Loucy (cell line): ENCODE data around the gene NCK1.

ENCODE experiments used
- H2AFZ ChIP-seq: fragments of 200-600 bp; sonication (generic); 2 replicates; pipeline ENCODE4 v1.6.0; 2016; ENCODE audit warnings: antibody characterized with exemption, mild to moderate bottlenecking, low read length, moderate library complexity
- H3F3A ChIP-seq: fragments of 200-600 bp; 2 replicates; pipeline ENCODE4 v1.6.0; 2016; ENCODE audit warnings: antibody characterized with exemption, low read depth, mild to moderate bottlenecking
- H3K27me3 ChIP-seq: fragments of 200-600 bp; sonication (generic); 2 replicates; pipeline ENCODE4 v1.6.1; 2014; ENCODE audit warnings: low read length, mild to moderate bottlenecking; ENCODE audit not compliant: insufficient read depth, poor library complexity, severe bottlenecking
- H3K36me3 ChIP-seq: fragments of 200-600 bp; sonication (generic); 2 replicates; pipeline ENCODE4 v1.6.1; 2016; ENCODE audit warnings: low read length; ENCODE audit not compliant: insufficient read depth
- H3K4me1 ChIP-seq: fragments of 200-600 bp; sonication (generic); 2 replicates; pipeline ENCODE4 v1.5.1; 2014; ENCODE audit warnings: low read length, mild to moderate bottlenecking; ENCODE audit not compliant: insufficient read depth, poor library complexity, severe bottlenecking
- H3K4me2 ChIP-seq: fragments of 200-600 bp; sonication (generic); 2 replicates; pipeline ENCODE4 v1.6.0; 2014; ENCODE audit warnings: antibody characterized with exemption, low read length, low read depth, mild to moderate bottlenecking; ENCODE audit not compliant: poor library complexity, severe bottlenecking
- H3K4me3 ChIP-seq: fragments of 200-600 bp; sonication (generic); 2 replicates; pipeline ENCODE4 v1.5.1; 2014; ENCODE audit warnings: low read length, mild to moderate bottlenecking, mixed read lengths; ENCODE audit not compliant: poor library complexity, severe bottlenecking
- H3K79me2 ChIP-seq: fragments of 200-600 bp; sonication (generic); 2 replicates; pipeline ENCODE4 v1.6.1; 2014; ENCODE audit warnings: low read length; ENCODE audit not compliant: insufficient read depth
- H3K9ac ChIP-seq: fragments of 200-600 bp; sonication (generic); 2 replicates; pipeline ENCODE4 v1.6.0; 2014; ENCODE audit warnings: mild to moderate bottlenecking, low read depth, low read length, moderate library complexity; ENCODE audit not compliant: poor library complexity, severe bottlenecking
- H3K9me2 ChIP-seq: fragments of 200-600 bp; sonication (generic); replicated peaks from 2 replicates; pipeline ENCODE4 v1.6.1; 2016; ENCODE audit warnings: low read depth, low read length, mixed read lengths
- H3K9me3 ChIP-seq: fragments of 200-600 bp; sonication (generic); 2 replicates; pipeline ENCODE4 v1.6.1; 2014; ENCODE audit warnings: mild to moderate bottlenecking, antibody characterized with exemption, low read length, low read depth; ENCODE audit not compliant: insufficient read depth
- H4K20me1 ChIP-seq: fragments of 200-600 bp; sonication (generic); 2 replicates; pipeline ENCODE4 v1.6.0; 2014; ENCODE audit warnings: antibody characterized with exemption, low read length, mild to moderate bottlenecking; ENCODE audit not compliant: insufficient read depth, poor library complexity, severe bottlenecking
- CTCF ChIP-seq: fragments of 200-600 bp; sonication (generic); conservative IDR thresholded peaks from 2 replicates; pipeline ENCODE4 v1.5.1; 2014; ENCODE audit warnings: mild to moderate bottlenecking, antibody characterized with exemption, low read length
- EZH2phosphoT487 ChIP-seq: fragments of 200-600 bp; IDR thresholded peaks from 2 replicates; pipeline ENCODE4 v1.6.1; 2018; ENCODE audit warnings: antibody characterized with exemption, mild to moderate bottlenecking, moderate library complexity, borderline replicate concordance

NCK1 gene

GRCh38 chr3:136995652-136996051, 133.6 kb downstream of the NCK1 start:
- no peaks in the 10 kb centered on the region for H3K27me3 ChIP-seq
- no peaks in the 10 kb centered on the region for H3K4me1 ChIP-seq
- no peak overlapping the region for H2AFZ ChIP-seq
- H3K9me3 ChIP-seq, result no peaks in the 10 kb centered on the region
- H3K4me2 ChIP-seq, result no peak overlapping the region
- no peak for TF ChIP-seq EZH2phosphoT487
- no peak for TF ChIP-seq CTCF
- no peaks in the 10 kb centered on the region for H4K20me1 ChIP-seq
- no peaks in the 10 kb centered on the region for H3K9me2 ChIP-seq
- H3K9ac ChIP-seq, result no peak overlapping the region
- H3K4me3 ChIP-seq, result no peak overlapping the region
- H3F3A ChIP-seq, result no peaks in the 10 kb centered on the region
- H3K79me2 ChIP-seq, result no peaks in the 10 kb centered on the region
- no peaks in the 10 kb centered on the region for H3K36me3 ChIP-seq
